ENCODE measurements around the gene PALLD.

PALLD gene

GRCh38 chr4:168841000-168841671 lies 344.3 kb downstream of the PALLD start:
- no peak for DNase-seq

- DNase-seq, result no peak
Measured at GRCh38 chr4:168841672-168842019, 344.8 kb downstream of the PALLD start.

GRCh38 chr4:168842186-168842585 lies 345.3 kb downstream of the PALLD start:
- DNase-seq, result no peak

GRCh38 chr4:168843635-168844034 lies 346.8 kb downstream of the PALLD start:
- DNase-seq, result no peak

GRCh38 chr4:168844353-168845049 lies 347.6 kb downstream of the PALLD start:
- DNase-seq, result no peak

- DNase-seq, result no peak
Measured at GRCh38 chr4:168845897-168846296, 349.0 kb downstream of the PALLD start.

GRCh38 chr4:168846414-168846813 lies 349.6 kb downstream of the PALLD start:
- DNase-seq, result no peak

GRCh38 chr4:168847771-168848502 lies 351.1 kb downstream of the PALLD start:
- no peak for DNase-seq

GRCh38 chr4:168849030-168849675 lies 352.3 kb downstream of the PALLD start:
- DNase-seq, result no peak

- DNase-seq, result no peak
Measured at GRCh38 chr4:168849997-168850396, 353.1 kb downstream of the PALLD start.

GRCh38 chr4:168852387-168852786 lies 355.5 kb downstream of the PALLD start:
- no peak for DNase-seq

GRCh38 chr4:168852933-168853713 lies 356.3 kb downstream of the PALLD start:
- no peak for DNase-seq

- DNase-seq, result no peak
Measured at GRCh38 chr4:168853770-168854169, 356.9 kb downstream of the PALLD start.

GRCh38 chr4:168854350-168854921 lies 357.6 kb downstream of the PALLD start:
- no peak for DNase-seq

GRCh38 chr4:168856312-168856711 lies 359.5 kb downstream of the PALLD start:
- DNase-seq, result no peak

GRCh38 chr4:168857009-168857408 lies 360.2 kb downstream of the PALLD start:
- DNase-seq, result no peak

- no peak for DNase-seq
Measured at GRCh38 chr4:168857546-168858314, 360.9 kb downstream of the PALLD start.

- no peak for DNase-seq
Measured at GRCh38 chr4:168859100-168859499, 362.2 kb downstream of the PALLD start.

GRCh38 chr4:168859888-168860694 lies 363.2 kb downstream of the PALLD start:
- DNase-seq, result peak; percentile 73

GRCh38 chr4:168860827-168861226 lies 364.0 kb downstream of the PALLD start:
- no peak for DNase-seq
